Neuron (in vitro differentiated cells): Measurements from ENCODE around the gene YIPF3.
"Not testable (repeated sequence)": the region's sequence is repeated elsewhere in the genome, so short reads cannot be mapped to it uniquely, and the experiment has no call there.

Experiments
- H2AFZ ChIP-seq: one replicate; pipeline ENCODE4 v1.6.1; 2013; ENCODE audit warnings: low read depth, mild to moderate bottlenecking, inconsistent platforms, low read length, moderate library complexity
- H3K27me3 ChIP-seq: one replicate; pipeline ENCODE4 v1.6.1; 2013; ENCODE audit warnings: low read length; ENCODE audit not compliant: insufficient read depth
- H3K36me3 ChIP-seq: one replicate; pipeline ENCODE4 v1.6.1; 2013; ENCODE audit warnings: low read length; ENCODE audit not compliant: insufficient read depth
- H3K4me1 ChIP-seq: one replicate; pipeline ENCODE4 v1.6.1; 2013; ENCODE audit warnings: low read length; ENCODE audit not compliant: insufficient read depth
- H3K4me3 ChIP-seq: 2 replicates; pipeline ENCODE4 v1.5.1; 2013; ENCODE audit warnings: mild to moderate bottlenecking, low read length, moderate library complexity
- H3K9me3 ChIP-seq: one replicate; pipeline ENCODE4 v1.6.1; 2013; ENCODE audit warnings: low read length

Gene YIPF3

DNA sequence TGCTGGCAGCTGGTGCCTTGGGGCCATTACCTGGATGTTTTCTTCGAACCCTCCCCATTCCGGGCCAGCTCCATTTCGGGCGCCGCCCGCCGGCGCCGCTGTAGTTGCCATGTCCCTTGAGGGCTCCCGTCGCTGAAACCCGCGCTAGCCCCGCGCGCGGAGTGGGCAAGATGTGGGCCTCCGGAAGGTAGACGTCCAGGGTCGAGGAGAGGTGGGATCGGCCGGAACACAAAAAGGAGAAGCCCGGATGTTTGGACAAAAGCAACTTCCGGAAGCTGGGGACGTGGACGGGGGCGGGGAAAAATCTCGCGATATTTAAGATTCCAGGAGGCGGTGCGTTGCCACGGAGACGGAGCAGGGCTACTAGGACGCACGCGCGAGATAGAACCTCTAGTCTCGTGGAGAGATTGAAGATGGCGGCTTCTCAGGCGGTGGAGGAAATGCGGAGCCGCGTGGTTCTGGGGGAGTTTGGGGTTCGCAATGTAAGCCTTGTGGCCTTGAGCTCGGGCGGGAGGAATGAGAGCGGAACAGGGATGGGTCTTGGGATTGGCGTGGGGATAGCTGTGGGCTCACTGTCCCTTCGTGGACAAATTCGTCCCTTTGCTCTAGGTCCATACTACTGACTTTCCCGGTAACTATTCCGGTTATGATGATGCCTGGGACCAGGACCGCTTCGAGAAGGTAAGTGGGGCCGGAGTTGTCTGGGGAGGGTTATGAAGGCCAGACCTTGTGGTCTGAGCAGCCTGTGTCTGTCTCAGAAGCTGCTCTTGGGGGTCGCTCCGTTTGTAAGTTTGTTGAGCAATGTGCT, at the start of gene YIPF3, which contains the start of gene POLR1C:
YIPF3 (minus strand) TSS at position 230 of the 808 bp plus-strand sequence; CDS start at position 111, 119 bp downstream.
POLR1C (plus strand) TSS at position 393 of the 808 bp plus-strand sequence; CDS start at position 414, 21 bp downstream.
- H3K4me3 ChIP-seq: peak within 1 kb of the TSS; percentile 95
- H3K27me3 ChIP-seq: no peaks in the 10 kb centered on the region
- H3K4me1 ChIP-seq: peaks cover 19% of the 10 kb centered on the region
- H3K9me3 ChIP-seq: no peaks in the 10 kb centered on the region
- H3K36me3 ChIP-seq: peaks cover 57% of the 10 kb centered on the region
- peak within 1 kb of the TSS; percentile 35 for H2AFZ ChIP-seq

DNA sequence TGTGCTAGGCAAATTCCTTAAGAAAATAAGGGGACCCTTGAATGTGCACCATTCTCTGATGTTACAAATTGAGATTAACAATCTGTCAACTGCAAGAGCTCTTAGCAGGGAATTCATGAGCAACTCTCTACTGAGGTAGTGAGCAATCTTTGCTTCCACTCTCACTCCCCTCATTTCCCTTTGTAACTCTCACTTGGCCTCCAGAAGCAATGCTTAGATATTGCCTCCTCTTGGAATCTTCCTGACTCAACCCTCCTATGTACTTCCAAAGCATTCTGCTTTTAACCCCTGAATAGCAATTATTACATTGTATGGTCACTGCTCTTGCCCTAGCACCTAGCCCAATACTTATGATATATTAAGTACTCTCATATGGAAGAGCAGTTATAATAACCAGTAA, 42.6 kb upstream of the YIPF3 start:
- Histone ChIP-seq H3K4me1 (no peaks in the 10 kb centered on the region), H3K36me3 (peaks cover 86% of the 10 kb centered on the region), H3K9me3 (no peaks in the 10 kb centered on the region), H3K4me3 (no peak overlapping the region), H2AFZ (no peak overlapping the region), H3K27me3 (no peaks in the 10 kb centered on the region)

DNA sequence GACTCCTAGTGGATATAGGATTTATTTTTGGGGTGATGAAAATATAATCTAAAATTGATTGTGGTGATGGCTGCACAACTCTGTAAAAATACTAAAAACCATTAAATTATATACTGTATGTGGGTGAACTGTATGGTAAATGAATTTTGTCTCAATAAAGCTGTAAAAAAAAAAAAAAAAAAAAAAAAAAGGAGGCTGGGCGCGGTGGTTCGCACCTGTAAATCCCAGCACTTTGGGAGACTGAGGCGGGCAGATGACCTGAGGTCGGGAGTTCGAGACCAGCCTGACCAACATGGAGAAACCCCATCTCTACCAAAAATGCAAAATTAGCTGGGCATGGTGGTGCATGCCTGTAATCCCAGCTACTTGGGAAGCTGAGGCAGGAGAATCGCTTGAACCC, 40.9 kb upstream of the YIPF3 start:
- not testable (repeated sequence) for H2AFZ ChIP-seq, H3K9me3 ChIP-seq, H3K4me1 ChIP-seq, H3K27me3 ChIP-seq, H3K4me3 ChIP-seq
- H3K36me3 ChIP-seq: peaks cover 88% of the 10 kb centered on the region

DNA sequence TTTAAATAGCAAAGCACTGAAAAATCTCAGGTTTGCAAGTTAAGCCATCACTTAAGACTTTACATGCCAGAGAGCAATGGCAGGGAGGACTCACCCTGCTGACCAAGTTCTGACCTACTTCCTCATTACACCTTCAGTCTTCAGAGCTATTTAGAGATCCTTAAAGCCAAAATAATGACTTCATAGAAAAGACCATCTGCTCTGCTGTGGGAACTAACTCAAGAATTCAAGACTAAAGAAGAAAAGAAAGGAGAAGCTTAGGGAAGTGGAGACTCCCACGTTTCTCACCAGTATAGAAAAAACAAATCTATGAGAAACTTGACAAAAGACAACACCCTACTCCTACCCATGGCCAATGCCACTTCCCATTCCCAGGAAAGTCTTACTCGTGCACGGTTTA, 30.5 kb upstream of the YIPF3 start:
- H2AFZ ChIP-seq: no peak overlapping the region
- H3K27me3 ChIP-seq: no peaks in the 10 kb centered on the region
- H3K9me3 ChIP-seq: no peaks in the 10 kb centered on the region
- H3K4me3 ChIP-seq: no peak overlapping the region
- peaks cover 74% of the 10 kb centered on the region for H3K36me3 ChIP-seq
- H3K4me1 ChIP-seq: no peaks in the 10 kb centered on the region

DNA sequence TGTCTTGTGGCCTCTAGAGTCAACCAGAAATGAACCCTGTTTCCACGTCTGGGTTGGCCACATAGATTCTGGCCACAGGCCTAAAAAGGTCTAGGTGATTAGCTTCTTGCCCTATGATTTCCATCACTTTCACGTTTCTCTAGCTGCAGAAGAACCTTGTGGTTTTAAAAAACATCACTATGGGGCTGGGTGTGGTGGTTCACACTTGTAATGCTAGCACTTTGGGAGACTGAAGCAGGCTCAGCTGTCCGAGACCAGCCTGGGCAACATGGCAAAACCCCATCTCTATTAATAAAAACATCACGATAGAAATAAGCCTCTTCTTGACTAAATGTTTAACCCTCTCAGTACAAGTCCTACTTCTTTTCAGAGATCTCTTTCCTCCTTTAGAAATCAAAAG, 27.7 kb upstream of the YIPF3 start:
- Histone ChIP-seq H3K4me3 (no peak overlapping the region), H3K9me3 (no peaks in the 10 kb centered on the region), H3K27me3 (no peaks in the 10 kb centered on the region), H3K4me1 (no peaks in the 10 kb centered on the region), H3K36me3 (peaks cover 65% of the 10 kb centered on the region), H2AFZ (no peak overlapping the region)

DNA sequence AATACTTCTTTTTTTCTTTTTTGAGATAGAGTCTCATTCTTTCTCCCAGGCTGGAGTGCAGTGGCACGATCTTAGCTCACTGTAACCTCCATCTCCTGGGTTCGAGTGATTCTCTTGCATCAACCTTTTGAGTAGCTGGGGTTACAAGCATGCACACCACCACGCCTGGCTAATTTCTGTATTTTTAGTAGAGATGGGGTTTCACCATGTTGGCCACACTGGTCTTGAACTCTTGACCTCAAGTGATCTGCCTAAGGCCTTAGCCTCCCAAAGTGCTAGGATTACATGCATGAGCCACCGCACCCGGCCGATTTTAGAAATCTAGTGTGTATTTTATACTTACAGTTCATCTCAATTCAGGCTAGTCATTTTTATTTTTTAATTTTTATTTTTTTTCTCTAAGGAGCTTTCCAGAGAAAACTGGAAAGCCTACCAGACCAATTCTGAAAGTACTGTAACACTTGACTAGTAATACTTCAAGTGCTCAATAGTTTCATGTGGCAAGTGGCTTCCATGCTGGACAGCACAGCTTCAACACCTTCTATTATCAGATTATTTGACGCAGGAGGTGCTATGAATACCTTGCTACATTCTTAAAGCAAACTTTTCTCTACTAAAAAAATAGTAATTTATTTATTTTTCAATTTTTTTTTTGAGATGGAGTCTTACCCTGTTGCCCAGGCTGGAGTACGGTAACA, 25.2 kb upstream of the YIPF3 start:
- Histone ChIP-seq H3K36me3 (peaks cover 58% of the 10 kb centered on the region), H2AFZ (no peak overlapping the region)

DNA sequence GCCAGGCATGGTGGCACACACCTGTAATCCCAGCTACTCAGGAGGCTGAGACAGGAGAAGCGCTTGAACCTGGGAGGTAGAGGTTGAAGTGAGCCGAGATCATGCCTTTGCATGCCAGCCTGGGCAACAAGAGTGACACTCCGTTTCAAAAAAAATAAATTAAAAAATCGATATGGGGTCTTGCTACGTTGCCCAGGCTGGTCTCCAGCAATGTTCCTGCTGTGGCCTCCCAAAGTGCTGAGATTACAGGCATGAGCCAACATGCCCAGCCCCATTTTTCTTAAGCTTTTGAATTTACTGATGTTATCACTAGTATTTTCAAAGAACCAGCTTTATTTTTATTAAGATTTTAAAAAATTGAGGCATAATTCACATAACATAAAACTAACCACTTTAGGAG, 23.8 kb upstream of the YIPF3 start:
- Histone ChIP-seq H2AFZ (no peak overlapping the region), H3K27me3 (no peaks in the 10 kb centered on the region), H3K36me3 (peaks cover 46% of the 10 kb centered on the region), H3K4me3 (no peak overlapping the region), H3K4me1 (no peaks in the 10 kb centered on the region), H3K9me3 (no peaks in the 10 kb centered on the region)

More for the DNA sequence above, 25.2 kb upstream of the YIPF3 start:
- Histone ChIP-seq H3K4me1 (no peaks in the 10 kb centered on the region), H3K4me3 (no peak overlapping the region), H3K9me3 (no peaks in the 10 kb centered on the region), H3K27me3 (no peaks in the 10 kb centered on the region)

DNA sequence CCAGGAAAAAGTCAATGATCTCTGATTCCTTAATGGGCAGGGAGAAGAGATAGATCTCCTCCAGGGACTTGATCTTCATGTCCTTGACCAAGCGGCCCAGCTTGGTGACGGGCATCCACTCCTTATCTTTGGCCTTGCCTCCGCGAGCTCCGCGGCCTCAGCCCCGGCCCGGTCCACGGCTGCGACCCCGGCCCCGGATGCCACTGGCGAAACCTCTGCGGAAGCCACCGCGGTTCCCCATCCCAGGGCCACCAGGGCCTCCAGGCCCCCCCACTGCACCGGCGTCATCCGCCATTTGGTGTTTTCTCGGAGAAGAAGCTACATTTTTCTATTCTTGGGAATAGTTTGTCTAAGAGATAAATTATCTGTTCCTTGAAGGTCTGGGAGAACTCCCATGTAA, 22.7 kb upstream of the YIPF3 start:
- H3K4me3 ChIP-seq, H2AFZ ChIP-seq, H3K4me1 ChIP-seq, H3K27me3 ChIP-seq, H3K9me3 ChIP-seq: not testable (repeated sequence)
- H3K36me3 ChIP-seq: peaks cover 41% of the 10 kb centered on the region

DNA sequence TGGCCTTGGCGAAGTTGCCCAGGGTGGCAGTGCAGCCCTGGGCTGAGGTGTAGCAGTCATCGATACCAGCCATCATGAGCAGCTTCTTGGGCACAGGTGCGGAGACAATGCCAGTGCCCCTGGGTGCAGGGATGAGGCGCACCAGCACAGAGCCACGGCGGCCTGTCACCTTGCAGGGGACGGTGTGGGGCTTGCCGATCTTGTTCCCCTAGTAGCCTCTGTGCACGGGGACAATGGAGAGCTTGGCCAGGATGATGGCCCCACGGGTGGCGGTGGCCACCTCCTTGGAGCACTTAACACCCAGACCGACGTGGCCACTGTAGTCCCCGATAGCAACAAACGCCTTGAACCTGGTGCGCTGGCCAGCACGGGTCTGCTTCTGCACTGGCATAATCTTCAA, 22.3 kb upstream of the YIPF3 start:
- H3K9me3 ChIP-seq, H3K27me3 ChIP-seq, H3K4me1 ChIP-seq, H3K4me3 ChIP-seq, H2AFZ ChIP-seq: not testable (repeated sequence)
- peaks cover 40% of the 10 kb centered on the region for H3K36me3 ChIP-seq

DNA sequence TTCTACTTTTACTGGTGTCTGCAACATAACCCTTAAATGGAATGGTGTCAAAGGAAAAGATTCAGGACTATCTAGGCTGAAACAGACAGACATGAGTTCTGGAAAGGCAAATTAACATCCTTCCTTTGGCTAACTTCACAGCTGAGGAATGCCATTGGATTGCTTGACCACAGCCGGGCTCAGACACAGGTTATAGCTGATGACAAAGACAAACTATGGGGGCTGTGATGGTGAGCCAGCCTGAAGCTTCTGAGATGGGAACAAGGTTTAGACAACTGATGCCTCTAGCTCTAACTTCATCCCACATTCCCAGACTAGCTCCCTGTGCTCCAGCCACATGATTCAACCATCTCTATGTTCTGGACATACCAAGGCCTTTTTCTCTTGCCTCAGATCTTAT, 15.5 kb upstream of the YIPF3 start:
- H2AFZ ChIP-seq: no peak overlapping the region
- no peaks in the 10 kb centered on the region for H3K4me1 ChIP-seq
- H3K36me3 ChIP-seq: peaks cover 58% of the 10 kb centered on the region
- H3K4me3 ChIP-seq: no peak overlapping the region
- no peaks in the 10 kb centered on the region for H3K9me3 ChIP-seq
- no peaks in the 10 kb centered on the region for H3K27me3 ChIP-seq

DNA sequence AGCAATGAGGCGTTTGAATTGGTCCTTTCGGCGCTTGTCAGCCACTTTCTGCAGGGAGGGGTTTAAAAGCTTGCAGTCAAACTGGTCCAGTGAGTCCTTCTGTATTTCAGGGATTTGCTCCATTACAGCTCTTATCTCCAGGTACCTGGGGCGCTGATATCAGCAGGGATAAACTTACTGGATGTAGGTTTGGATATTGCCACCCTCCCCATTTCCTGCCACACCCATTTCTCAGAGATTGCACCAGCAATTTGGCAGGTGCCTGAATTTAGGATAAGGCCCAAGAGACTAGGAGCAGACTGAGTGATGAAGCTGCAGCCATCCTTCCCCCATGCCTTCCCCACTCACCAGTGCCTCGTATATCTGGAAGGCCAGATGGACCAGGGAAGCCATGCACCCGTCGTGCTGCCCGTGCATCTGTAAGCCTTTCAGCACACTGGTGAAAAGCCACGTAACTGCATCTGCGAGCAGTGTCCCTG, 7.8 kb upstream of the YIPF3 start:
- Histone ChIP-seq H3K4me3 (no peak overlapping the region), H3K4me1 (no peaks in the 10 kb centered on the region), H2AFZ (no peak overlapping the region), H3K9me3 (no peaks in the 10 kb centered on the region), H3K36me3 (peaks cover 94% of the 10 kb centered on the region), H3K27me3 (no peaks in the 10 kb centered on the region)

DNA sequence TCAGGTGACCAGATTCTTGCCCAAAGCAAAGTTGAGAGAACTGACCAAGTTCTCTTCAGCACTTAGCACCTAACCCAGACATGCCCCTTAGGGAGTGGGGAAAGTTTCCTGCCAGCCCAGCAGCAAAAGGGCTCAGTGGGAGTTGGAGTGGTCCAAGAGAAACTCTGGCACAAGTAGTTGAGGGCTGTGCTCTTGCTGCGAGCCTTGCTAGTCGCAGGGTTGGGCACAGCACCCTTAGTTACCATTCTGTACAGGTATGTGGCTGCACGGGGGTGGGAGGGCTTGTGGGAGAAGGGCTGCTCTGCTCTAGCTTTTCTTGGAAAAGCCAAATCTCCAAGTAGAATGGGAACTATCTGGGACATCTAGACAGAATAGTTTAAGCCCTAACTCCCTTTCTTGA, 6.6 kb upstream of the YIPF3 start:
- Histone ChIP-seq H3K4me3 (no peak overlapping the region), H3K27me3 (no peaks in the 10 kb centered on the region), H3K9me3 (no peaks in the 10 kb centered on the region), H3K4me1 (peaks cover 2% of the 10 kb centered on the region), H2AFZ (no peak overlapping the region), H3K36me3 (peaks cover 90% of the 10 kb centered on the region)

DNA sequence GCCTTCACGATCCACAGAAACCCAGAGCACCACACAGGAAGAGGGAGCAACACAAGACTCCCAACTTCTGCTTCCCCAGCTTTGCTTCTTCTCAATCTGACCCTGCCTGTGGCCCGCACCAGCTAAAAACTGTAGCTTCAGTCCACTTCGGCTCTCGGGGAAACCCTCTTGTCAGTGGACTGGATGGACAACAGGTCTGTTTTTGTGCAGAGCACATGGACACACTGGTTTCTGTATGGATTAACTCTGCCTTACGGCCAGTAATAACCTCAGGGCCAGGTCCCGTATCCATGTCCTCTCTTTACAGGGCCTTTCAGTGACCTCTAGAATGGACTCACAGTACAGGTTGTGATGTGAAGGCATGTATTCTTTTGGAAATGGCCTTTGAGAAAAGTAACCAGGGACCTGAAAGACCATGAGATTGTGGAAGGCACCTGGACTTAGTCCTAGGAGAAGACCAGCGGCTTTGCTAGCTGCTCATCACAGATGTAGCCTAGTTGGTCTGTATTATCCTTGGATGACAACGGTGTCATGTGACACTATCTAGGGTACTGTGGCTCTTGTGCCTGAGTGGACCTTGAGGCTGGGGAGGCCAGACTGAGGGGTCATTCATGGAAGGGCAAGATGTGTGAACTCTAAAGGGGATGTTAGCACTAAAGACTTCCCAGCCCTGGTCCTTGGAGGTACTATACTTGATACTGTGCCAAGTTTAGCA, 6.0 kb upstream of the YIPF3 start:
- H3K4me1 ChIP-seq: peaks cover 8% of the 10 kb centered on the region
- peaks cover 84% of the 10 kb centered on the region for H3K36me3 ChIP-seq
- H3K4me3 ChIP-seq: no peak overlapping the region
- H2AFZ ChIP-seq: no peak overlapping the region
- no peaks in the 10 kb centered on the region for H3K9me3 ChIP-seq
- H3K27me3 ChIP-seq: no peaks in the 10 kb centered on the region
